TTC549 (cell line): ENCODE results near the gene C17orf67.
"Not testable (repeated sequence)": the region's sequence is repeated elsewhere in the genome, so short reads cannot be mapped to it uniquely, and the experiment has no call there.

Experiments used
- FAIRE-seq: peaks from 2 replicates; lab custom pipeline; 2012; peaks lifted over from hg19 to GRCh38; lab: Jason Lieb, UNC

C17orf67 gene

GRCh38 chr17:56772442-56772841, 61.3 kb downstream of the C17orf67 start:
- peak; percentile 84 for FAIRE-seq

GRCh38 chr17:56771975-56772374, 61.7 kb downstream of the C17orf67 start:
- FAIRE-seq: no peak

- FAIRE-seq: no peak
These were observed 62.2 kb downstream of the C17orf67 start for GRCh38 chr17:56771563-56771962.

DNA sequence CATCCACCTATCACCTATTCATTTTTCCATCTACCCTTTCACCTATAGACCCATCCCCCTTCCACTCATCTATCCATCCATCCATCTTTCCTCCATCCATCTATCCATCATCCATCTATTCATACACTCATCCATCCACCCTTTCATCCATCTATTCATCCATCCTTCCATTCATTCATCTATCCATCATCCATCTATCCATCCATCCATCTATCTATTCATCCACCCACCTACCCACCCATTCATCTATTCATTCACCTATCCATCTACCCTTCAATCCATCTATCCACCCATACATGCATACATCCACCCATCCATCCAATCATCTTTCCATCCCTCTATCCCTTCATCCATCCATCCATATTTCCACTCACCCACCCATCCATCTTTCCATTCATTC, 63.3 kb downstream of the C17orf67 start:
- no peak for FAIRE-seq

GRCh38 chr17:56765449-56765848, 68.3 kb downstream of the C17orf67 start:
- no peak for FAIRE-seq

GRCh38 chr17:56762988-56763387, 70.7 kb downstream of the C17orf67 start:
- no peak for FAIRE-seq

GRCh38 chr17:56762144-56762543, 71.6 kb downstream of the C17orf67 start:
- FAIRE-seq: no peak

- FAIRE-seq: no peak
These were observed 72.3 kb downstream of the C17orf67 start for GRCh38 chr17:56761387-56761786.

DNA sequence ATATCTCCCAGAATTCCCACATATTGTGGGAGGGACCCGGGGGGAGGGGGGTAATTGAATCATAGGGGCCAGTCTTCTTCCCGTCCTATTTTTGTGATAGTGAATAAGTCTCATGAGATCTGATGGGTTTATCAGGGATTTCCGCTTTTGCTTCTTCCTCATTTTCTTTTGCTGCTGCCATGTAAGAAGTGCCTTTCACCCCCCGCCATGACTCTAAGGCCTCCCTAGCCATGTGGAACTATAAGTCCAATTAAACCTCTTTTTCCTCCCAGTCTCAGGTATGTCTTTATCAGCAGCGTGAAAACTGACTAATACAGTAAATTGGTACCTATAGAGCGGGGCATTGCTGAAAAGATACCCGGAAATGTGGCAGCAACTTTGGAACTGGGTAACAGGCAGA, 76.1 kb downstream of the C17orf67 start:
- FAIRE-seq: not testable (repeated sequence)

DNA sequence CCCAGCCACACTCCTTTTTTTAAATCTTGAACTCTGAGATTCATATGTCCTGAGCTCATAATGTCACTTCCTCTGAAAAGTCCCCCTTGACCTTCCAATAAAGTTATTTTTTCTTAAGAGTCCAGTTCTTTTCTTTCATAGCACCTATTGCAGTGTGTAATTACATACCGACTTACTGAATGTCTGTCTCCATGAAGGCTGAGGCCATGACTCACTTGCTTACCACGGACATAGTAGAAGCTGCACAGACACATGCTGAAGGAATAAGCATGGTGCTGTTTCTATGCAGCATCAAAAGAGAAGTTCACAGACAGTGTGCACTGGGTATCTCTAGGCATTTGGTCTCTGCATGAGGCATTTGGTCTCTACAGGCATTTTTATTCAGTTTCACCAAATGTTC, 77.2 kb downstream of the C17orf67 start:
- peak; percentile 78 for FAIRE-seq

GRCh38 chr17:56755310-56755709, 78.4 kb downstream of the C17orf67 start:
- no peak for FAIRE-seq

DNA sequence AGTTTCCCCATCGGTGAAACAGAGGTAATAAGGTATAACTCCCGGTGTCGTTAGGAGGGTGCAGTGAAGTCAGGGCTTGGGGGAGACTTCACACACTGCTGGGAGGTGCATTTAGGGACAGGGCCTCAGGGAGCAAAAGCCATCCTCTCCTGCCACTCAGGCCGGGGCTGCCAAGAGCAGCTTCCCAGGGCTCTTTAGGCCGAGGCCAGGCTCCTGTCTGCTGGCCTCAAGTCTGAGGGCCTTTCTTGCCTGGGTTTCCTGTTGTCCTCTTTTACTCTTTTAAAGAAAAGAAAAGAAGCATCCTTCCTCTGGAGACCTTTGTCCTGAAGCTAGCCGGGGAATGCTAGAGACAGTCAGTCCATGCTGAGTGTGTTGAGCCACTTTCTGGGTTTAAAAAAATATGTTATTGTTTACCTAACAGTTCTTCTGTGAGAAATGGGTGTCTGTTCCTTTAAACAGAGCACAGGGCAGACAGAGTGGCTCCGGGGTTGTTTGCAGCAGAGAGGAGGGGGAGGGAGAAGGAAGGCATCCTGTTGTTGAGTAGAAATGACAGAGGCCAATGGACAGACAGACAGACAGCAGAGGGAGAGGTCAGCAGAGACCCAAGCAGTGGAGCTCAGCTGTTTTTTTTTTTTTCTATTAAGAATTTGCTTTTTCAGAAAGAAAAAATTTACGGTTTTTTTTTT, 79.1 kb downstream of the C17orf67 start:
- FAIRE-seq: peak; percentile 96

DNA sequence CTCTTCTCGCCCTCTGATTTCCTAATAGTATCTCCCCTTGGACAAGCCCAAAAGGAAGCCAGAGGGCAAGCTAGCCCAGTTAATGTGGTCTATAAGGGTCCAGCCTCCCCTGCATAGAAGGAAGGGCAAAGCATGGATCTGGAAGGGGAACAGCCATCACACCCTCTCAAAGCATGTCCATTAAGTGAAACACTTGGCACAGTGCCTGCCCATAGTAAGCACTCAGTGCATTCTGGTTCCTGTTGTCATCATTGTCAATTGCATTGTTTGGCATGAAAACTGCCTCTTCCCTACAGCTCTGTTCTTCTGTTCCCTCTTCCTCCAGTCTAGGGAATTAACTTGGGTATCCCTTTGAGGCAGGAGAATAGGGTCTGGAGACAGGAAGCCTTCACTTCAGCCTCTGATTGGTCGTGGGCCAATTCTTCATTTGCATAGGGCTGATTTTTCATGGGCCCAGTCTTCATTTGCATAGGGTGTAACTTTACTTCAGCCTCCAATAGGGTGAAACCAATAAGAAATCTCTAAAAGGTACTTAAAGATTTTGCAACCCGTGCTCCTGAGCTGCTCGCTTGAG, 81.4 kb downstream of the C17orf67 start:
- peak; percentile 90 for FAIRE-seq

DNA sequence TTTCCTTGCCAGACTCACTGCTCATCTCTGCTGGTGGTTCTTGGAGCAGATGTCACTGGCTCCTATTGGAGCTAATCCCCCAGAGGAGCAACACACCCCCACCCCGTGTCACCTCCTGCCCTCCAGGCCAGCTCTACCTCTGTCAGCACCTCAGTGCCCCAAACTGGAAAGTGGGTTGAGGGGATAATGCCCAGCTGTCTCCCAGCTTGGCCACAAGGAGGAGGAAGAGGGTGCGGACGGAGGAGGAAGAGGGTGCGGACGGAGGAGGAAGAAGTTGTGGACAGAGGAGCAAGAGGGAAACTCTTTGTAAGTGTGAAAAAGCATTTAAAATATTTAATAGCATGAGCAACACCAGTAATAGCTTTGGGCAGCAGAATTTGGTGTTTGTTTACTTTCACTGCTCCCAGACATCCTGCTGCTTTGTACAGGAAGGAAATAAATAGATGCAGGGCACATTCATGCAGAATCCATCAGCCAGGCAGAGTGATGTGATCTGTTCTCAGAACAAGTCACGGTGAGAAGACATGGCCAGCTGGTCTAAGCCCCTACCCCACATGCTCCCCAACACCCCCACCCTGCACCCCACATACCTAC, 82.5 kb downstream of the C17orf67 start:
- FAIRE-seq: no peak

GRCh38 chr17:56744721-56745120, 89.0 kb downstream of the C17orf67 start:
- FAIRE-seq: no peak

GRCh38 chr17:56742601-56743000, 91.1 kb downstream of the C17orf67 start:
- no peak for FAIRE-seq
